Lower leg skin (tissue), 4 donors: ENCODE measurements around the gene NDST1. TPM values are rescaled to one million over a fixed set of nuclear protein-coding genes. Genes with fewer than 3 reads are reported as not detected.

ENCODE experiments used
- DNase-seq, 2 donors: peaks; one replicate each; pipeline ENCODE4 v3.0.0-alpha.2; 2019; ENCODE audit warnings: low spot score in 2 of 2
- H3K4me3 ChIP-seq: fragments of 200-600 bp; sonication (generic); 2 replicates; pipeline ENCODE4 v1.5.1; 2017; ENCODE audit warnings: mild to moderate bottlenecking, low read depth; ENCODE audit not compliant: poor library complexity, severe bottlenecking
- CTCF ChIP-seq, 3 donors: fragments of 450-650 bp; IDR thresholded peaks; one replicate each; pipeline ENCODE4 v1.5.1; 2016; ENCODE audit warnings: antibody characterized with exemption in 3 of 3, mild to moderate bottlenecking in 3 of 3, moderate library complexity in 2 of 3
- POLR2A ChIP-seq, 2 donors: fragments of 450-650 bp; IDR thresholded peaks; one replicate each; pipeline ENCODE4 v1.6.1; 2016 to 2017; ENCODE audit warnings: antibody characterized with exemption in 2 of 2, mild to moderate bottlenecking in 1 of 2, moderate library complexity in 1 of 2
- WGBS, 2 donors: methylation state at CpG; one replicate each; pipeline ENCODE4 v1.1.5; 2018; 5-methylcytosine and 5-hydroxymethylcytosine counted together
- intact Hi-C: fragments of 100-400 bp; cut with DNase I; formaldehyde crosslinking; loops from one replicate; pipeline ENCODE4 v1.15.0; 2023; ENCODE audit warnings: low total_unique reads
- total RNA-seq, 4 donors: library from RNA; depleted of rRNA; stranded (reverse); fragments of >200 nt; gene quantifications; one replicate each; pipeline ENCODE4 v1.1.0, GENCODE V29; 2016

NDST1 gene
- total RNA-seq, 4 donors from 2014 or later, result 62.9 to 127 (median 115) TPM

DNA sequence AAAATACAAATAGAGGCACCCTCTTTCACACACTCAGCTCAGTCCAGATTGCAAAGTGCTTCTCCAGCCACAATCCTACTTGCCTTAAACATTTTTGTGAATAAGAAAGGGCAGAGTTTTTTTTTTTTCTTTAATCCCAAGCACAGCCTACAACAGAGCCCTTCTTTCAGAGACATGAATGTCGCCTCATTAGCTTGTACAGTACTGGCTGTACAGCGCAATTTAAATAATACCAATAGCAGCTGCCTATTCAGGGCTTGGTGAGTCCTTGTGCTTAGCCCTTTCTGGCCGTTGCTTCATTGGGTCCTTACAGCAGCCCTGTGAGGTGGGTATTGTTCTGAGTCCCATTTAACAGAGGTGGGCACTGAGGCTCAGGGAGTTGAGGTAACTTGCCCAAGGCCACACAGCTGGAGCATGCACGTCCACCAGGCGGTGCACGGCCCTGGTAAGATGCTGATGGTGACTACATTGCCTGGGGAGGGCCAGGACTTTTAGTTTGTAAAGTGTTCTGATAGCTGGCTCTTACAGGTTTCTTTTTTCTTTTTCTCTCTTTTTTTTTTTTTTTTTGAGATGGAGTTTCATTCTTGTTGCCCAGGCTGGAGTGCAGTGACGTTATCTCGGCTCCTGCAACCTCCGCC is 23.1 kb downstream of the NDST1 start:
- intact Hi-C loops, result no loop called here
- no peak overlapping the region for H3K4me3 ChIP-seq
- 90 to 93% methylated on average over 9 of the region's 9 CpGs for WGBS, 2 donors
- no peak for DNase-seq
- TF ChIP-seq POLR2A (IDR thresholded peaks at IDR 0.05), result no peak
- no peak for TF ChIP-seq CTCF (IDR thresholded peaks at IDR 0.05)

- TF ChIP-seq CTCF (IDR thresholded peaks at IDR 0.05) (no peak), POLR2A (IDR thresholded peaks at IDR 0.05) (no peak)
- 94 to 96% methylated on average over 9 of the region's 9 CpGs for WGBS, 2 donors
- intact Hi-C loops, result no loop called here
- no peak overlapping the region for H3K4me3 ChIP-seq
- DNase-seq, result no peak
Measured at GRCh38 chr5:150531686-150532085, 23.8 kb downstream of the NDST1 start.

DNA sequence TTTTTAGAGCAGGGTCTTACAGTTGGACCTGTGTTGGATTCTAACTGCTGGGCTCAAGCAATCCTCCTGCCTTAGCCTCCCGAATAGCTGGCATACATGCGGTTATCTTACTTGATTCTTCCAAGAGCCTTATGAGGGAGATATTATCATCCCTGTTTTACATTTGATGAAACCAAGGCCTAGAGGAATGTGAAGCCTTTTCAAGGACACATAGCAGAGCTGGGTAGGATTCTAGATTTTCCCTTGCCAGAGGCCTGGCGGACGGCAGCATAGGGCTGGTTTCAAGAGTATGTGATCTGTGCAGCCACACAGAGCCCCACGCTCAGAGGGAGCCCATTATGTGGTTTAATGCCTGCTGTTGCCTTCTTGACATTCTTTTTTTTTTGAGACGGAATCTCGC is 24.2 kb downstream of the NDST1 start:
- DNase-seq, result no peak
- WGBS, 2 donors, result 95 to 97% methylated on average over 7 of the region's 7 CpGs
- no peak overlapping the region for H3K4me3 ChIP-seq
- no peak for TF ChIP-seq CTCF (IDR thresholded peaks at IDR 0.05)
- TF ChIP-seq POLR2A (IDR thresholded peaks at IDR 0.05), result no peak
- intact Hi-C loops, result no loop called here

DNA sequence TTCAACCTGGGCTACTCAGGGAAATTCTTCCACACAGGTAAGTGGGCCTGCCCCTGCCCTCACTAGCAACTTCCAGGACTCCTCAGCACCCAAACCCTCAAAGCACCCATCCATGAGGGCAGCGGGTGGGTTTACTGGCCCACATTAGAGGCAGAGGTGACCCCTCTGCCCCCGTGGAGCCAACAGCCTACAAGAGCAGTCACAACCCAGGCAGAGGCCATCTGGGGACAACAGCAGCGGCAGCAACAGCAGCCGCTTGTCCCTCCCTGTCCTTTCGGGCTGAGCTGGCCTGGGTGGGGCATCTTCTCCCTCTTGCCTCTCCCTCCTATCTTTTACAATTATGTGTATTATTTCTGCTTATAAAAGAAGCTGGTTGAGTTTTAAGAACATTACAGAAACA is 25.1 kb downstream of the NDST1 start:
- intact Hi-C loops, result no loop called here
- no peak for DNase-seq
- WGBS, 2 donors, result 75 to 89% methylated on average over 5 of the region's 5 CpGs
- H3K4me3 ChIP-seq, result no peak overlapping the region
- TF ChIP-seq CTCF (IDR thresholded peaks at IDR 0.05) (no peak), POLR2A (IDR thresholded peaks at IDR 0.05) (no peak)

DNA sequence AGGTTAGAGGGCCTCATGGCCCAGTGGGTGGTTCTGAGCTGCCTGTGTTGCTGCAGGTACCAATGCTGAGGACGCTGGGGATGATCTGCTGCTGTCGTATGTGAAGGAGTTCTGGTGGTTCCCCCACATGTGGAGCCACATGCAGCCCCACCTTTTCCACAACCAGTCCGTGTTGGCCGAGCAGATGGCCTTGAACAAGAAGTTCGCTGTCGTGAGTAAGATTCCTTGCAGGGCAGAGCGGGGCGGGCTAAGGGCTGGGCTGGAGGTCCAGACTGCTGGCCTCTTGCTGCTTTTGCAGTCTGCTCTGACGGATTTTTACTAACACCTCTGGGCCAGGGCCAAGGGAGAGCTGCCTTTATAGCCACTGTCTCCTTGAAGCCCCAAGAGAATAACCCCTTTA is 26.9 kb downstream of the NDST1 start:
- no peak for DNase-seq
- intact Hi-C loops, result no loop called here
- no peak for TF ChIP-seq CTCF (IDR thresholded peaks at IDR 0.05)
- TF ChIP-seq POLR2A (IDR thresholded peaks at IDR 0.05), result no peak
- WGBS, 2 donors, result 82 to 91% methylated on average over 8 to 9 of the region's 9 CpGs
- H3K4me3 ChIP-seq, result no peak overlapping the region

GRCh38 chr5:150535611-150536010 is 27.7 kb downstream of the NDST1 start:
- TF ChIP-seq CTCF (IDR thresholded peaks at IDR 0.05) (no peak), POLR2A (IDR thresholded peaks at IDR 0.05) (no peak)
- H3K4me3 ChIP-seq, result no peak overlapping the region
- WGBS, 2 donors, result 83 to 90% methylated on average over 6 to 14 of the region's 14 CpGs
- intact Hi-C loops, result no loop called here
- no peak for DNase-seq
